AG09319 (cell line): Measurements from ENCODE around the gene TBC1D3B.
"Not testable (repeated sequence)": the region's sequence is repeated elsewhere in the genome, so short reads cannot be mapped to it uniquely, and the experiment has no call there.

Experiments
- DNase-seq: peaks from one replicate; pipeline ENCODE4 v3.0.0-alpha.2; 2010; ENCODE audit warnings: low read depth; ENCODE audit errors: extremely low read depth
- CTCF ChIP-seq: IDR thresholded peaks from 2 replicates; pipeline ENCODE4 v1.5.1; 2011; ENCODE audit warnings: low read depth, mild to moderate bottlenecking, inconsistent platforms, low read length, moderate library complexity

Gene TBC1D3B

GRCh38 chr17:36209575-36209974 is 33.1 kb upstream of the TBC1D3B start:
- no peak for DNase-seq
- TF ChIP-seq CTCF, result no peak

GRCh38 chr17:36207383-36207782 is 30.9 kb upstream of the TBC1D3B start:
- DNase-seq, result not testable (repeated sequence)

GRCh38 chr17:36206486-36206821 is 30.0 kb upstream of the TBC1D3B start:
- not testable (repeated sequence) for DNase-seq

- no peak for TF ChIP-seq CTCF
- DNase-seq, result no peak
Observed at GRCh38 chr17:36205637-36206485, 29.4 kb upstream of the TBC1D3B start.

- no peak for DNase-seq
- no peak for TF ChIP-seq CTCF
Observed at GRCh38 chr17:36204724-36205500, 28.5 kb upstream of the TBC1D3B start.

- DNase-seq, result no peak
- no peak for TF ChIP-seq CTCF
Observed at GRCh38 chr17:36203335-36203734, 26.9 kb upstream of the TBC1D3B start.

- DNase-seq, result not testable (repeated sequence)
Observed at GRCh38 chr17:36201506-36201905, 25.1 kb upstream of the TBC1D3B start.

- DNase-seq, result not testable (repeated sequence)
Observed at GRCh38 chr17:36201102-36201501, 24.7 kb upstream of the TBC1D3B start.

GRCh38 chr17:36198831-36199465 is 22.5 kb upstream of the TBC1D3B start:
- no peak for DNase-seq
- no peak for TF ChIP-seq CTCF
